Middle frontal gyrus (tissue), 1 donor: Measurements from ENCODE around the gene CERS6.
"Not testable (repeated sequence)": the region's sequence is repeated elsewhere in the genome, so short reads cannot be mapped to it uniquely, and the experiment has no call there.

ENCODE experiments used
- DNase-seq: peaks from one replicate; pipeline ENCODE4 v3.0.0-alpha.2; 2015; ENCODE audit warnings: low spot score; ENCODE audit errors: extremely low spot score

CERS6 gene

GRCh38 chr2:168466834-168467565, 10.9 kb downstream of the CERS6 start:
- DNase-seq: no peak

DNA sequence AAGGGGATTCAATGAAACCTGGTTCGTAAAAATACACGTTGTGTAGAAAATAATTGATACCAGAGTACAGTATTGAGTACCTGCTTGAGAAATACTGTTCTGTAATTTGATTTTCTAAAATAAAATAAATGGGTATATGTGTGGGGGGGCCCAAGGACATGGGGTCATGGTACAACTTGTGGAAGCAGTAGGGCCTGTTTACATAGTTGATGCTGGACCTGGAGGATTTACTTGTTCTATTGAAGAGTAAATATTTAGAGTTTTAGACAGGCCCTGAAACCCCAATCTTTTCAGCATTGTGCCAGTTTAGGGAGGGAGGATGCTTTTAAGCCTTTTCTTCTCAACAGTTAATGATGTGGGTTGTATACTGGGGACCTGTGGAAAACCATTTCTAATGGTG, 11.7 kb downstream of the CERS6 start:
- DNase-seq: no peak

GRCh38 chr2:168468354-168468753, 12.3 kb downstream of the CERS6 start:
- DNase-seq: no peak

DNA sequence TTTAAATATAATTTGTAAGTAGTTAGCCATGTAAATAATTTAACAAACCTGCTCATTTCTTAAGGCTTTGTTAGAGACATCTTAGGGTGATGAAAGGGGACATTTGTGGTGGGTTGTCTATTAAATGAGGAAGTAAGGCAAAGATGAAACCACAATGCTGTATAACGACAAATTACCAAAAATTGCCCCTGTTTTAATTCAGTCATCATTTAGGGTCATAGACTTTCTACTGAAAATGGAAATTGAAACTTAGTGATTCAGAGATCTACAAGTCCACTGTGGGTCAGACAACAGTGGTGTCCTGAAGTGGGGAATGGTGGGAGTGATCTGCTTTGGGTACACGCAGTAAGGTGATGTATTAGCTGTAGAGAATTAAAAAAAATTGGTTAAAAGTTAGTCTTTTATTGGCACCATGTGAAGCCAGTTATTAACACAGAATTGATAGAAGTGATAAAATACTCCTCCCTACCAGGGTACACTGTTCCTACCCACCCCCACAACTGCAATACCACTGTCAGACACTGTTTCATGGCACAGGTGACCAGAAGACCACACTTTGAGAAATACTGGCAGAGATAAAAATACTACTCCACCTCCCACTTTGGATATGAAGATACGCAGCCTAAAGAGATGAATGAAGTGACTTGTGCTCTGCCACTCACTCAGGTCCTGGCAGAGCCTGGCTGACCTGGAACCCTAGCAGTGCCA, 13.4 kb downstream of the CERS6 start:
- DNase-seq: no peak

DNA sequence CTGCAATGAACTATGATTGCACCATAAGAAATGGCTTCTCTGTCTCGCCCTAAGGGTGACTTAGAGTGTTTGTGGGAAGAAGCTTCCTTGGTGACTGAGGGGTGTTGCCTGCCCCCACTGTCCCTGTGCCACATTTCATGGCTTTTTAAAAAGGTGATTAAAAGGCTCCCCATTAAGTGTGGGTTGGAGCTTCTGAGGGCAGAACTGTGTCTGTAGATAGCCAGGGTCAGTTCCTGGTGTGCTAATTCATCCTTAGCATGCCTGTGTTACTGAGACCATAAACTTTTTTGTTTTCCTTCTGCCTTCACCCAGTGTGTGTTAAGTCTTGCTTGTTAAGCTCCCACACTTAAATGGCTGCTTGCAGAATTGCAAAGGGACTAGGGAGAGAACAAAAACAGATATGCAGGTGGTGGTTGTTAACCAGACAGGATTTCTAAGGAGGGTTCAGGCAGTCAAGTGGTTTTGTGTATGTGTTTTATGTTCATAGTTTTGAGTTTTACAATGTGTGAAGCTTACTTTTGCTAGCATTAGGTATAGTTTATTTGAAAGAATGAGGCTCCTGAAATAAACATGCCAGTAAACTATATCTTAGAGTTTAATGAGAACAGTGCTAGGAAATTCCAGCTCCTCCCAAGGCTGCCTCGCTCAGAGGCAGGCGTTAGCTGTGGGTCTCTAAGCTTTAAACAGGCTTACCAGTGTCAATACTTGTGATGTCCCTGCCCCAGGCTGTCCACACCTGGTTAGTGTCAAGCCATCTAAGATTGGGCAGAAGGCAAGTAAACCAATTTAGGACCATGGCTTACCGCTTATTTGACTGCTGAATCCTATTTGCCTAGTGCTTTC, 14.5 kb downstream of the CERS6 start:
- no peak for DNase-seq

GRCh38 chr2:168471163-168471475, 15.0 kb downstream of the CERS6 start:
- no peak for DNase-seq

- no peak for DNase-seq
These were observed 19.6 kb downstream of the CERS6 start for GRCh38 chr2:168475636-168476035.

- no peak for DNase-seq
These were observed 22.1 kb downstream of the CERS6 start for GRCh38 chr2:168478206-168478605.

DNA sequence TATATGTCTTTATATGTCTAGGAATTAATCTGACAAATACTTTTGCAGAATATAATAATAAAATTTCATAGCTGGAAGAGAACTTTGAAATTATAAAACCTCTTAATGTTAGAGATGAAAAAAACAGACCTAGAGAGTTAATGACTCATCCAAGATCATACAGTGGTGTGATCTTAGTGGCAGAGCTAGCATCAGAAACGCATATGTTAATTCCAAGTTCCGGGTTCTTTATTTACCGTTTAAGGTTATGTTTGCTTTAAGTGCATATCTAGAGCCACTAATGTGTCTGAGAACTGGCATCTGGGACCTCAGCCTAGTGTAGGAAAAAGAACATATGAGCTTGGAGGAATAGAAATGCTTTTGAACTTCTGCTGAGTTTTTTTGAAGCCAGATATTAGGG, 24.3 kb downstream of the CERS6 start:
- no peak for DNase-seq

GRCh38 chr2:168480825-168481585, 24.9 kb downstream of the CERS6 start:
- no peak for DNase-seq

DNA sequence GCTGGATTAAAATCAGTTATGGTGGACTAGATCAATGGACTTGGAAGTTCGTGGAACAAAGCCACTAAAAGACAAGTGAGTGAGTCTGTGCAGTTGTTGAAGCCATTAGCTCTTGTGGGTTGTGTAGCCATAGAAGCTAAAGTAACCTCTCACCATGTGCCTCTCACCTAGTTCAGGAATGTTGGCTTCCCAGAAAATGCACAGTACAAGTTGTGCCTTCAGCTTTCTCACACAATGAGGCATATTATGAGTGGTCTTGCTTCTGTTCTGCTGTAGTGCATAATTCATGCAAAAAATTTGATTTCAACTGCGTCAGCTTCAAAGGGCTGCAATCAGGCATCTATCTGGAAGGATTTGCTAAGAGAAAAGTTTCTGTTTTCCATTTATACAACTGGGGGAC, 26.2 kb downstream of the CERS6 start:
- DNase-seq: no peak

DNA sequence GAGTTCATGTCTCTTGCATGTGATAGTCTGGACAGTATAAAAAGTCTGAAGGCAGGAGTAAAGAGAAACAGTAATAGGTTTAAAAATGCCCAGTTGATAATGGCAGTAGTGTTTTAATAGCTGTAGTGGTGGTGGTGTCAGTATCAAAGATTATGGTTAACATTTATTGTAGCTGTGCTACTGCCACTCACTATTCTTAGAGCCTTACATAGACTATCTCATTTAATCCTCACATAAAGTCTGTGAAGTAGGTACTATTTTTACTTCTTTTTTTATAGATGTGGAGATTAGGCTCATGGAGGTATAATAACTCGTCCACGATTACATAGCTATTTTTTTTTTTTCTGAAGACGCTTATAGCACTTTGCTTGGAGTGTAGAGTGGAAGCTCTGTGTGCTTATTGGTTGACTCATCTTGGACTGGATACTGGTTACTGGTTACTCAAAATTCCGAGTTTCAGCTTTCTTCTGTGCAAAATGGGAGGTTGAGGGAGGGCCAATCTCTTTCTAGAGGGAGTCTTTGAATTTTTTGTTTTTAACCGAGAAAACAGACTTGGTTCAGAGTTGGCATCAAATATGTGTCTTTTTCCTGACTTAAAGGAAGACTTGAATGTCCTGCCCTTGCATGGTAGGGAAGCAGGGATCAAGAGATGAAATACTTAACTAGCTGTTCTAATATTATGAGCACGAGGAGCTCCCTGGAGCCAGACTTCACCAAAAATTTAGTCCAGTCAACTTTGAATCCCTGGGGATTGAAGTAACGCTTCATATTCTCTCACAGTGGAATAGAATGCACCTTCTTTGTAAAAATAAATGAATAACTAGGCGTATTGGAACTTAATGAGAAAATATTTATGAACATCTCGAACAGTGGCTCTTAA, 27.1 kb downstream of the CERS6 start:
- no peak for DNase-seq

- no peak for DNase-seq
These were observed 30.4 kb downstream of the CERS6 start for GRCh38 chr2:168486477-168486876.

GRCh38 chr2:168490015-168490874, 34.2 kb downstream of the CERS6 start:
- DNase-seq: no peak

DNA sequence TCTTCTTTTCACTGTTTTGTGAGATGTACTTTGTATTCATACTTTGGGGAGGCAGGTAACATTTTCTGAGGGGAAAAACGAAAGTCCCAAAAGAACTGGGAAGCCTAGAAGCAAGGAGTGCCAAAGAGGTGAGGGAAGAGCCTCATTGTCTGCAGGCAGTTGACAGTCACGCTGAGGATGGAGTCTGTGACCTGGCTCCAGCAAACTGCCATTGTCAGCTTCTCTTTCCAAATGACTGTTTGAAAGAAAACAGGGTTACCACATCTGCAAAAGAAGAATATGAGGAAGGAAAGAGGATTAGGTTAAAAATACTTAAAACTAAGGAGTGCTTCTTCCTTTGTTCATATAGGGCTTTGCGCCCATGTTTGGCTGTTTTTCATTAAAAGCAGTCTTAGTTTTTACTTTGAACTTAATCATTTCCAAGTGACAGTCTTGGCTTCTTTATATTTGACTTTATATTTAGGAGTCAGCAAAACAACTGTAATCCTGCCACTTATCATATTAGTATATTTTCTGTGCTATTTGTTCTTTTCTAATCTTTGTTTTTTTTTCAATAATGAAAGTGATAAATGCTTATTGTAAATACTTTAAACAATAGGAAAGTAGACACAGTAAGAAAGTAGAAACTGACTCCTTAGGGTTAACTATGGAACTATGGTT, 35.0 kb downstream of the CERS6 start:
- no peak for DNase-seq

- not testable (repeated sequence) for DNase-seq
These were observed 35.7 kb downstream of the CERS6 start for GRCh38 chr2:168491728-168492127.

DNA sequence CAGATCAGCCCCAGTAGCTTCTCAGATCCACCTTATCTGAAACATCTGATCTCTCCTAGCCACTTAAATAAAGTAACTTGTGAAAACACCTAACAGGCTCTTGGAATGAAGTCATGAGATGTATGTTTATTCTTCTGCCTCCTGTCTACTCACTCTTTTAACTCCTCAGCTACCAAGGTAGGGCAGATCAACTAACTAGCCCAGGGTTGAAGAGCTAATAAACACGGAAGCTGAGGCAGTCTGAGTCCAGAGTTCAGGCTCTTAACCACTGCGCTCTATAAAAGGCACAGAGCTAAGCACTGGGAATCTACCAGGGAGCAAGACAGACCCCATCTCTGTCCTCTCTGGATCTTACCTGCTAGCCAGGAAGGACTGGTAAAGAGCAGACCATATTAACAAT, 37.1 kb downstream of the CERS6 start:
- DNase-seq: not testable (repeated sequence)

- no peak for DNase-seq
These were observed 38.2 kb downstream of the CERS6 start for GRCh38 chr2:168494190-168494711.

GRCh38 chr2:168495524-168495923, 39.5 kb downstream of the CERS6 start:
- DNase-seq: no peak
